Measurements from ENCODE around the gene UST.
"Not testable (repeated sequence)": the region's sequence is repeated elsewhere in the genome, so short reads cannot be mapped to it uniquely, and the experiment has no call there.

UST gene

DNA sequence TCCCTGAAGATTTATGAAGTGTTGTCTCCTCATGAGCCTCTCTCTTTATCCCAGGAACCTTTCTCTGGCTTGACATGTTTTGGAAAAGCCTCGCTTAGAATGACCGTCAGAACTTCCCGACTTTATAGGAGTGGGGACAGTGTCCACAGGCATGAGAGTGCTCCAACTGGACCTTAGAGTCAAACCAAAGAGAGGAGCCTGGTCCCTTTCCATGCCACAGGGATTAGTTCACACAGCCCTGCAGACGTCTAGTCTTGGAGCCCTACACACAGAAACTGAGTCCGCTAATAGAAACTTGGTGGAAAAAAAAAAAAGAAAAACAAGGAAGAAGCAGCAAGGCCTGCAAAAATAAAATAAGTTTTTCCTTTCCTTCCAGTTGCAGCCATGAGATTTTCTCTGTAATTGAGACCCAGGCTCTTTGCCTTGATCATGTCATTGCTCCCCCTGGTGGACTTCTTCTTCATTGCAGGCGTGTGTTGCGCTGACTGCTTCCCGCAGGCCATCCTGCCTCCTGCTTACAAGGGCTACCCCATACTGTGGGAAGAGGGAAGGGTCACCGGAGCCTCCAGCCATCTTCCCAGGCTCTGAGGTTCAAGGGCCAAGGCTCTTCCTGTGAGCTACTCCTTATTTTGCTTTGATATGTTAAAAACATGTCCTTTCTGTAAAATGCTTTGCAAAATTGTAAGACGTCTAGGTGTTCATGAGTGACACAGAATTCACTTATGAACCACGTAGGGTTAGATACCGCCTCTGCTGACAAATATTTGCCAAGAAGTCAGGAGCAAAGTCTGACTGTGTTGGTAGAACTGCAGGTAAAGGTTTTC, 201.0 kb downstream of the UST start:
- peak; percentile 74 for DNase-seq (ENCODE audit: low read depth, low spot score)
- Histone ChIP-seq H3K4me3 (ENCODE audit: insufficient read length, low read depth) (no peak overlapping the region), H3K9me3 (ENCODE audit: insufficient read depth, low read length) (no peaks in the 10 kb centered on the region), H3K27me3 (ENCODE audit: insufficient read depth, insufficient read length) (no peaks in the 10 kb centered on the region), H3K9ac (ENCODE audit: insufficient read length, low read depth) (no peak overlapping the region), H3K4me1 (ENCODE audit: insufficient read depth, insufficient read length) (no peaks in the 10 kb centered on the region), H3K36me3 (ENCODE audit: insufficient read depth, insufficient read length, low read length) (no peaks in the 10 kb centered on the region)
- TF ChIP-seq YY1 (IDR thresholded peaks at IDR 0.05; ENCODE audit: insufficient read depth, insufficient read length): no peak
- no peak for TF ChIP-seq SUZ12 (IDR thresholded peaks at IDR 0.05; ENCODE audit: extremely low read depth, insufficient read depth, insufficient read length)
- TF ChIP-seq ZNF274 (IDR thresholded peaks at IDR 0.05; ENCODE audit: low read depth, low read length): no peak

DNA sequence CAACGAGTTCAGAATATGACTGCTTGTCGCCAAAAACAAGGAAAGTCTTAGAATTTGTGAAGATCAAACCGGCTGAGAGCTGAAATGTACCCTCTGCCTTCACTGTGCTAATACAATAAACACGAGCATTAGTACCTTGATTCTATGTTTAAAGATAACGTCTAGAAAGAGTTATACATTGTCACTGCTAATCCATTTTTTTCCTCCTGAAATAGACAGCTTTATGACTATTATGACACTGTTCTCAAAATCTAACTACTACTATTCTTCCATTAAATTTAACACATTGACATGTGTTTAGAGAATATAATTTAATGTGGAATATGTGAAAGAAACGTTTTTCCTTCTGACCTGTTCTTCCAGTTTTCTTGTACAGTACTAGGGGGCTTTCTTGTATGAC, 204.8 kb downstream of the UST start:
- no peaks in the 10 kb centered on the region for H3K4me1 ChIP-seq (ENCODE audit: insufficient read depth, insufficient read length)
- H3K36me3 ChIP-seq (ENCODE audit: insufficient read depth, insufficient read length, low read length): peaks cover 6% of the 10 kb centered on the region
- H3K27me3 ChIP-seq (ENCODE audit: insufficient read depth, insufficient read length): no peaks in the 10 kb centered on the region
- no peak for DNase-seq (ENCODE audit: low read depth, low spot score)
- TF ChIP-seq YY1 (IDR thresholded peaks at IDR 0.05; ENCODE audit: insufficient read depth, insufficient read length): no peak
- no peak for TF ChIP-seq ZNF274 (IDR thresholded peaks at IDR 0.05; ENCODE audit: low read depth, low read length)
- no peak for TF ChIP-seq SUZ12 (IDR thresholded peaks at IDR 0.05; ENCODE audit: extremely low read depth, insufficient read depth, insufficient read length)
- H3K9me3 ChIP-seq (ENCODE audit: insufficient read depth, low read length): no peaks in the 10 kb centered on the region
- no peak overlapping the region for H3K4me3 ChIP-seq (ENCODE audit: insufficient read length, low read depth)
- no peak overlapping the region for H3K9ac ChIP-seq (ENCODE audit: insufficient read length, low read depth)

DNA sequence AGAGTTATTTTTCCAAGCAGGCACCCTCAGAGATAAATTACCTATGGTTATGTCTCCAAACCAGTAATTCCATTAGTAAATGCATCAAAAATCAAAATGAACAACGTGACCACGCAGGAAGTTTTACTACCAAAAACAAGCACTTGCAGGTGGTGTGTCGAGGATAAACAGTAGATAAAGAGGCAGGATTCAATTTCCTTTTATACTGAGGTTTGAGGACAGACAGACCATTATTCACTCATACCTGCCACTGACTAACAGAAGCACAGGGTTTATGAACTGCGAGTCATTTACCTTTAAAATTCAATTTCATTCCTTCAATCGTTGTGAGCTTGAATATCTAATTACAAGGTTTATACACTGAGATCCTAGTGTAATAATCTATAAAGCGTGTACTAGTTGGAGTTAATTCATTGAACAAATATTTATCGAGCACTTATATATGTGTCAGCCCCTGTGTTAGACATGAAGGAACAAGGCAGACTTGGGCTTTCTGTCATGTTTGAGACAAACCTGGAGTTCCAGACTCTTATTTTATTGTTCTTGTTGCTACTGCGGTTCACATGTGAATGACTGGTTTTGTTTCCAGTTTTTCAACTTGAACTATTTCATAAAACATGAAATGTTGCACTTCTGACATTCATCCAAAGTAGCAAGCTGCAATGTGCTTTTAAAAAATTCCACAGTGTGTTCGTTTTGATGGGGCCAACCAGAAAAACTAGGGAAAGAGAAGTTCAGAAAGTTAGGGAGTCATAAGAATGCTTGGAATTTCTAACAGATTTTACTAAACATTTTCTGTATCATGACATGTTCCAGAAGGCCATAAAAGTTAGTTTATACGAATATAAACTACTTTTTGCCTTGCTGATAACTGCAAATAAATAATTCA, 205.6 kb downstream of the UST start:
- Histone ChIP-seq H3K4me3 (ENCODE audit: insufficient read length, low read depth) (no peak overlapping the region), H3K9me3 (ENCODE audit: insufficient read depth, low read length) (no peaks in the 10 kb centered on the region), H3K27me3 (ENCODE audit: insufficient read depth, insufficient read length) (no peaks in the 10 kb centered on the region), H3K4me1 (ENCODE audit: insufficient read depth, insufficient read length) (no peaks in the 10 kb centered on the region), H3K36me3 (ENCODE audit: insufficient read depth, insufficient read length, low read length) (peaks cover 6% of the 10 kb centered on the region), H3K9ac (ENCODE audit: insufficient read length, low read depth) (no peak overlapping the region)
- no peak for DNase-seq (ENCODE audit: low read depth, low spot score)
- TF ChIP-seq ZNF274 (IDR thresholded peaks at IDR 0.05; ENCODE audit: low read depth, low read length): no peak
- TF ChIP-seq SUZ12 (IDR thresholded peaks at IDR 0.05; ENCODE audit: extremely low read depth, insufficient read depth, insufficient read length): no peak
- no peak for TF ChIP-seq YY1 (IDR thresholded peaks at IDR 0.05; ENCODE audit: insufficient read depth, insufficient read length)

DNA sequence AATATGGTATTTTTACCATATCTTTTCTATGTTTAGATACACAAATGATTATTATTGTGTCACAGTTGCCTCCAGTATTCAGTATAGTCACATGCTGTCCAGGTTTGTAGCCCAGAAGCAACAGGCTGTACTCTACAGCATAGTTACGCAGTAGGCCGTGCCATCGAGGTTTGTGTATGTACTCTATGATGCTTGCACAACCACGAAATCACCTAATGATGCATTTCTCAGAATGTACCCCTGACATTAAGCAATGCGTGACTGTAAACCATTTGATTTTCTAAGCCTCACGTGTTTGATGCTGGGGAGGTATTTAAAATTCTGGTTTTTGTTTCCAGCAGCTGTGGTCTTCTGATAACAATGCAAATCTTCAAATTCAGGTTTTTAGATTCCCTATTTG, 207.6 kb downstream of the UST start:
- Histone ChIP-seq H3K27me3 (ENCODE audit: insufficient read depth, insufficient read length) (no peaks in the 10 kb centered on the region), H3K9me3 (ENCODE audit: insufficient read depth, low read length) (no peaks in the 10 kb centered on the region), H3K36me3 (ENCODE audit: insufficient read depth, insufficient read length, low read length) (peaks cover 6% of the 10 kb centered on the region), H3K4me3 (ENCODE audit: insufficient read length, low read depth) (no peak overlapping the region), H3K9ac (ENCODE audit: insufficient read length, low read depth) (no peak overlapping the region), H3K4me1 (ENCODE audit: insufficient read depth, insufficient read length) (no peaks in the 10 kb centered on the region)
- DNase-seq (ENCODE audit: low read depth, low spot score): no peak
- TF ChIP-seq SUZ12 (IDR thresholded peaks at IDR 0.05; ENCODE audit: extremely low read depth, insufficient read depth, insufficient read length): no peak
- TF ChIP-seq YY1 (IDR thresholded peaks at IDR 0.05; ENCODE audit: insufficient read depth, insufficient read length): no peak
- no peak for TF ChIP-seq ZNF274 (IDR thresholded peaks at IDR 0.05; ENCODE audit: low read depth, low read length)

DNA sequence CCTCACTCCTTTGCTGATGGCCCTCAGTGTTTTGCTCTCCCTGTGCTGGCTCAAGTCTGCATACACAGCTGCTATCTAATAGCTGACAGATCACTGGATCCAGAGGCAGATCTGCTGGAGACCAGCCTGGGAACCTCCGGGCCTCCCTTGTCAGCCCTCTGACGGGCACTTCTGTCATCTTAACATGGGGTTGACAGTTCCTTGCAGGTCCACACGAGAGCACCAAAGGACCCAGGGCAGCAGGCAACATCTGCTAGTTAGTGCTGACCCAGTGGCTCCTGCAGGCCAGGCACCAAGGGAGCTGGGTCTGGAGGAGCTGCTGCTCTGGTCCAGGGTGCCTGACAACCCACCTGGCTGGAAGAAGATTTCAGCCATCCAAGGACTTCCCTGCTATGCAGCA, 208.1 kb downstream of the UST start:
- Histone ChIP-seq H3K27me3 (ENCODE audit: insufficient read depth, insufficient read length) (no peaks in the 10 kb centered on the region), H3K9ac (ENCODE audit: insufficient read length, low read depth) (no peak overlapping the region), H3K9me3 (ENCODE audit: insufficient read depth, low read length) (no peaks in the 10 kb centered on the region), H3K36me3 (ENCODE audit: insufficient read depth, insufficient read length, low read length) (peaks cover 6% of the 10 kb centered on the region), H3K4me1 (ENCODE audit: insufficient read depth, insufficient read length) (no peaks in the 10 kb centered on the region), H3K4me3 (ENCODE audit: insufficient read length, low read depth) (no peak overlapping the region)
- TF ChIP-seq SUZ12 (IDR thresholded peaks at IDR 0.05; ENCODE audit: extremely low read depth, insufficient read depth, insufficient read length): no peak
- TF ChIP-seq ZNF274 (IDR thresholded peaks at IDR 0.05; ENCODE audit: low read depth, low read length): no peak
- TF ChIP-seq YY1 (IDR thresholded peaks at IDR 0.05; ENCODE audit: insufficient read depth, insufficient read length): no peak
- DNase-seq (ENCODE audit: low read depth, low spot score): no peak

DNA sequence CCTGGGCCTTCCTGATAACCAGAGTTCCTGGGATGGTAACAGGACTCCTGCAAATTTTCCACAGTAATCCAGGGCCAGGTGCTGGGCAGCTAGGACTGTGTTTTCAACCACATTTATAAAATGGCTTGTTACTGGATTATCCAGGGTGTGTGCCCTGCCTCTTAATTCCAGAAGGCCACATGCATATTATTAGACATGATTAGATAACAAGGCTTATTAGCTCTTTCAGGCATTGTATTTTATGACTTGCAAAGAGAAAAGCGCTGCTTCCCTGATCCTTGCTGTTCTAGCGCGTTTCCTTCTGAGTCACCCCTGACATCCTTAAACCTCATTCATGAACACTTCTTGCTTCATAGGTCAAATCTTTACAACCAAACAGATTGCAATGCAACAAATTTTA, 208.6 kb downstream of the UST start:
- Histone ChIP-seq H3K27me3 (ENCODE audit: insufficient read depth, insufficient read length) (no peaks in the 10 kb centered on the region), H3K9ac (ENCODE audit: insufficient read length, low read depth) (no peak overlapping the region), H3K9me3 (ENCODE audit: insufficient read depth, low read length) (no peaks in the 10 kb centered on the region), H3K4me1 (ENCODE audit: insufficient read depth, insufficient read length) (no peaks in the 10 kb centered on the region), H3K36me3 (ENCODE audit: insufficient read depth, insufficient read length, low read length) (peaks cover 6% of the 10 kb centered on the region), H3K4me3 (ENCODE audit: insufficient read length, low read depth) (no peak overlapping the region)
- no peak for DNase-seq (ENCODE audit: low read depth, low spot score)
- no peak for TF ChIP-seq YY1 (IDR thresholded peaks at IDR 0.05; ENCODE audit: insufficient read depth, insufficient read length)

- H3K4me3 ChIP-seq (ENCODE audit: insufficient read length, low read depth); H3K4me1 ChIP-seq (ENCODE audit: insufficient read depth, insufficient read length); H3K9ac ChIP-seq (ENCODE audit: insufficient read length, low read depth); H3K9me3 ChIP-seq (ENCODE audit: insufficient read depth, low read length); H3K27me3 ChIP-seq (ENCODE audit: insufficient read depth, insufficient read length); DNase-seq (ENCODE audit: low read depth, low spot score); H3K36me3 ChIP-seq (ENCODE audit: insufficient read depth, insufficient read length, low read length): not testable (repeated sequence)
These were observed 209.3 kb downstream of the UST start for GRCh38 chr6:148956163-148956562.

All from NT2/D1 (cell line).